ENCODE measurements around the gene ARL6IP5.

DNA sequence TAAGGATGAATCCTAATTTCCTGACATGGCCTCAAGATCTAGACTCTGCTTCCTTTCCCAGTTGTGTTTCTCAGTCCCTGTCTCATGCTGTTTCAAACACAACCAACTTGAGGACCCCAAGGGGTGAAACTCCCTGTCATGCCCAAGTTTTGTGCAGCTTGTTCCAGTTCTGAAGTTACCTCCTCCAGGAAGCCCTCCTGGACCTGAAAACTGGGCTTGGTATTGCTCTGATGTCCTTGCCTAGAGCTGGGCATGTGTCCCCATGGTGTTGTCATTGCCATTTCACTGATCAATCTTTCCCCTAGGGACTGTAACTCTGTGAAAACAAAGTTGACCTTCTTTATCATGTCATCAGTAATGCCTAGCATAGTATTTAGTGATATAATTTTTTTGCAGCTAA is 43.8 kb downstream of the ARL6IP5 start:
- TF ChIP-seq, protein P1, sequence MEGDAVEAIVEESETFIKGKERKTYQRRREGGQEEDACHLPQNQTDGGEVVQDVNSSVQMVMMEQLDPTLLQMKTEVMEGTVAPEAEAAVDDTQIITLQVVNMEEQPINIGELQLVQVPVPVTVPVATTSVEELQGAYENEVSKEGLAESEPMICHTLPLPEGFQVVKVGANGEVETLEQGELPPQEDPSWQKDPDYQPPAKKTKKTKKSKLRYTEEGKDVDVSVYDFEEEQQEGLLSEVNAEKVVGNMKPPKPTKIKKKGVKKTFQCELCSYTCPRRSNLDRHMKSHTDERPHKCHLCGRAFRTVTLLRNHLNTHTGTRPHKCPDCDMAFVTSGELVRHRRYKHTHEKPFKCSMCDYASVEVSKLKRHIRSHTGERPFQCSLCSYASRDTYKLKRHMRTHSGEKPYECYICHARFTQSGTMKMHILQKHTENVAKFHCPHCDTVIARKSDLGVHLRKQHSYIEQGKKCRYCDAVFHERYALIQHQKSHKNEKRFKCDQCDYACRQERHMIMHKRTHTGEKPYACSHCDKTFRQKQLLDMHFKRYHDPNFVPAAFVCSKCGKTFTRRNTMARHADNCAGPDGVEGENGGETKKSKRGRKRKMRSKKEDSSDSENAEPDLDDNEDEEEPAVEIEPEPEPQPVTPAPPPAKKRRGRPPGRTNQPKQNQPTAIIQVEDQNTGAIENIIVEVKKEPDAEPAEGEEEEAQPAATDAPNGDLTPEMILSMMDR (conservative IDR thresholded peaks at IDR 0.05; ENCODE audit: low read depth, low read length) = no peak
- no peak for TF ChIP-seq EZH2 (IDR thresholded peaks at IDR 0.05; ENCODE audit: borderline replicate concordance, low read depth, low read length, poor library complexity, severe bottlenecking)

All from A673 (cell line).